Inflammatory macrophage treated with lipopolysaccharide for 1 hour (primary cell): ENCODE data around the gene SYP.
A peak's percentile ranks its signal among the peaks of the same experiment; 100 is the strongest.
"Not testable (repeated sequence)": the region's sequence is repeated elsewhere in the genome, so short reads cannot be mapped to it uniquely, and the experiment has no call there.

Source experiments
- DNase-seq, 2 donors: peaks; one replicate each; pipeline ENCODE4 v3.0.0-alpha.2; 2020 to 2022

SYP gene

DNA sequence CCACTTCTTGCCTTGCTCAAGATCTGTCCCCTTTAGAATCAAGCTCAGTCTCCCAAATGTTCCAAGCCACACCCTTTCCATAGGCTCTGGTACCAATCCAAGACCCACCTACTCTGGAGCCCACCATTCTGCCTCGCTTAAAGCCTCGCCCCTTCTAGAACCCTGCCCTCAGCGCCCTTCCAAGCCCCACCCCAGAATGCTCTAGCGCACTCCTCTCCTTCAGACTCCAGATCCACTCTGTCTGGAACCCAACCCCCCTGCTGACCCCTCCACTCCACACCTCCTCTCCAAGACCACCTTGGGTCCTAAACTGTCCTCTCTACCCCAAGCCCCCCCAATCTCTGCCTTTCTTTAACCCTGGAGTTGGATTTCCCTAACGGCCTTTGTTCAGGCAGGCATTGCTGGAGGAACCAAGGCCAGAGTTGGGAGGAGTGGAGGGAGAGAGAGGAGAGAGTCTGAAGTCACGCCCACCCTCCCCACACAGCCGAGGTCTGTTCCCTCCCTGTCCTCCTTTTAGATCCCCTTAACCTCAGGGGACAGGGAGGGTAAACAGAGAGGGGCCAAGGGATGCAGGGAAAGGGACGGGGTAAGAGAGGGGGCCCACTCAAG, 11.4 kb downstream of the SYP start:
- no peak for DNase-seq

DNA sequence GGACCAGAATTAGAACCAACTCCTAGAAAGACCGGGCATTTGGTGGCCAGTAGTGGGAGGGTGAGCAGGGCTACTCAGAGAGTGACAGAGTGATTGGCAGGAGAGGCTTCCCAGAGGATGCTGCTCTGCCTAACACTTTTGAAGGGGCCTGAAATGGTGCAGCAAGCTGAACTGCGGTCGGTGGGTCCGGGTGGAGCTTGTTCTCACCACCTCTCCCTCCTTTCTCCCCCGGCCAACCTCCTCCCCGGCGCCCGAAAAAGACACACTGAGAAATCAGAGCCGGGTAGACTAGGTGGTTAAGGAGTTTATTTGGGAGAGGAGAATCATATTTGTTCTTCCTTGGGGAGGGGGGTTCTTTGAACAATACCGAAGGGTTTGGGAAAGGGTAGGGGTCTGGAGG, 12.5 kb downstream of the SYP start:
- no peak for DNase-seq

DNA sequence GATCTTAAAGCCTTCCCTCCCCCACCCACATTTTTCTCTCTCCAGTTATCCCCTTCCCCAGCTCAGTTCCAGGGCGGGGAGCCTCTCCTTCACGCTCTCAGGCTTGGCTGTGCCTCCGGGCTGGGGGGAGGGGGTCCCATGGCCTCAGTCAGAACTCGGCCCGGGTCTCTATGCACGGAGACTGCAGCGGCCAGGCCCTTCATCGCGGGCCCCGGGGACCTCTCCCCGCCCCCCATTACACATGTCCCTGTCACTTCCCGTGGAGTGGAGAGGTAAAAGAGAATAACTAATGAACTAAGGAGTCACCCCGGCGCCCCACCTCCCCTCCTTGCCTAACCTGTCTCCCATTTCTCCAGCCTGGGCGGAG, 13.0 kb downstream of the SYP start:
- no peak for DNase-seq

DNA sequence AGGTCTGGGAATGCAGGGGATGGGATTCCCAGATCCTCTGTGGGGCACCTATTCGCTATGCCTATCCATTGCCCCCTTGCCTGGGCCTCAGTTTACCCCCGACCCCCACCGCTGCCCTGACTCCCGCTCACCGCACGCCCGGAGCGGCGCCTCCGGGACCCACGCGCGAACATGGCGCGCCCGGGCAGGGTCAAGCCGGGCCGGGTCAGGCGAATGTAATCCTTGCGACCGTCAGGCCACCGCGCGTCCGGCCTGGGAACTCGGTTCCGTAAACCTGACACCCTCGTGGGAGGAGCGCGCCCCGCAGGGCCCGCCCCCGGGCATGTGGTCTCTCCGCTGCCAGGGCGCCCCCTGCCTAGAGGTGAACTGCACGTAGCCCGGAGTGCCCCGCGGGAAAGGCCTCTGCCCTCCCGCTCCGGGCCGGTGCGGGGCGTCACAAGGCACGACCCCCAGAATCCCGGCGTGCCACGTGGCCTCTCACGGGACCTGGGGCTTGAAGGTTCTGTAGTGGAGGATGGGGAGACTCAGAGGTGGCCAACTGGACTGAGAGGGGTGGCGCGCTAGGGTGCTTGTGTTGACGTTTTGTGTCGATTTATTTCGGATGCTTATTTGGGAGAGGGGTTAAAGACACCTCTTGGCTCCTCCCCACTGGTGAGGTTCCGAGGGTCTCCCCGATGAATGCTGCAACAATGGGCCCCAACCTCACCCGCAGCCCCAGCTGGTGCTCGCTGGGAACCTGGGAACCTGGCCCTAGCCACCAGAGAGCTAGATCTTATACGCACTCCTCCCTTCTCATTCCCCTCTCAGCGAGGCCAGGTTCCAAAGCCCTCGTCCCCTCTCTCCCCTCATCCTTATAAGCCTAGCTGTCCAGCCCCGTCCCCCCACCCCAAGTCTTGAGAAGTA, 13.6 kb downstream of the SYP start, which contains the start of gene PRICKLE3:
PRICKLE3 (minus strand) TSS at position 249 of the 903 bp plus-strand sequence; CDS start at position 173, 76 bp downstream.
- DNase-seq = peak; percentile 46 to 51

DNA sequence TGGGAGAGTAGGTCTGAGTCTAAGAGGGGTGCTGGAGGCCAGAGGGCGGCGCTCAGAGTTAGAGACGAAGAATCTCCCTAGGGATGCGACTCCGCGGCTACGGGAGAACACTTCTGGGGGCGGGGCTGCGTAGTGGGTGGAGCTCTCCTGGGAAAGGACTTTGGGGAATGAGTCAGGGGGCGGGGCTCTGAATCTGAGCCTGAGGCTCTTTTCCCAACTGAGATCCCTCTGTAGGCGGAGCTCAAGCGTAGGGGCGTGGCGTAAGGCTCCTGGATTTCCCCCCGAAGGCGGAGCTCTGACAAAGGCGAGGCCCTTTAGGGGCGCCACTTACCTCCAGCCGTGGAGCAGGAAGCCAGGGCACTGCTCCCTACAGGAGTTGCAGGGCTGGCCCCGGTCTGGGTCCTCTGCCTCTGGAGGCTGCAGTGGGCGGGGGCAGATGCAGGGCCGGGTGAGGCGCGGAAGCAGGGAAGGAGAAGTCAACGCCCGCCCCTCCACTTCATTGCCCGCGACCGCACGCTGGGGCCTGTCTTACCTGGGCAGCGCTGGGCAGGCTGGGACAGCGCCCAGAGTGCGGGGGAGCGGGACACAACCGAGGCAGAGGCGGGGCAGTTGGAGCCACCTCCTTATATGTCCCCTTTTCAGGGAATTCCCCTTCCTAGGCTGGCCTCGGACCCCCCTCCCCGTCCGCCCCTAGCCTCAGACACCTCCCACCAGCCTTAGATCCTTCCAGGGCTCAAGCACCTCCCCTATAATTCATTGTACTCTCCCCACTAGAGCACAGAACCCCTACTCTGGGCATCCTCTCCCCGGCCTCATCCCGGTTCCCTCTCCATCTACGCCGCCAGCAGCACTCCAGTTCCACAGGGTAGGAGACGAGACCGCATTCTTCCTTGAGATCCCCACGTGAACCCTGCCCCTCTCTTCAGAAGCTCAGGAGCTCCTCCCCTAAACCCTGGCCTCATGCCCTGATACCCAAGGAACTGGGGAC, 15.4 kb downstream of the SYP start:
- DNase-seq = peak; percentile 73 to 80

DNA sequence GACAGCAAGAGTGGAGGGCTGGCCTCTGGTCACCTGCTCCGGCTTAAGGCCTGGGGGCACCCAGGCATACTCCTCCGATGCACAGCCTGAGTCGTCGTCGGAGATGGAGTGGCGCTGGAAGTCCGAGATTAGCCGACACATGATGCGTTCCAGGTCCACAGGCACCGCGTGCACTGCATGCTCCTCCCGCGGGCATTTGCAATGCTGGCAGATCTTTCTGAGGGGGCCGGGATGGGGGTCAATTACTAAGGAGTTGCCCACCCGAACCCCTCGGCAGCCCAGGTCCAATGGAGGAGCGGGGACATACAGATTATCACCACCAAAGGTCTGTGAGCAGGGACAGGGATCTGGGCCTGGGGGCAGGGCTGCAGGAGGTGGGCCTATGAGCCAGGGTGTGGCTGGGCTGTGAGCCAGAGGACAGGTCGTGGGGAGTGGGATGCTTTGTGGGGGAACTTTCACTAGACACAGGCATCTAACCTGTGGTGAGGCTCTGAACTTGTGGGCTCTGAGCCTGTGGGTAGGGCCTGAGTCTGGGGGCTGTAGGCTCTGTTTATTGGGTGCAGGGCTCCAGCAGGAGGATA, 16.2 kb downstream of the SYP start:
- no peak for DNase-seq

DNA sequence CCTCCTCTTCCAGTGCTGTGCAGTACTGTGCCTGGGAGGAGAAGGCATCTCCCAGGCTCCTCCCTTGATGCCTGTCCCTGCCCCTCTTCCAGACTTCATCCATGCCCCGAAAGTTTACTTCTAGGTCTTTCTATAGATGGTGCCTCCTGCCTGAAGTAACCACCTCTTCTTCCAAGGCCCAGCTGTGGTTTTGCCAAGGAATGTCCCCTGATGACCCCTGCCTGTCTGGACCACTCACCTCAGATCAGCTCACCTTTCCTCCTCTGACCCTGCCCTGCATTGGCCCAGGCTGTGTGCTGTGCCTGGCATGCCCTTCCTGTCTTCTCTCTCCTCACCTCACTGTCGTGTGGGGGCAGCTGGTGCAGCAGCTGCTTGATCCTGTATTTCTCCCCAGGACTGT, 20.6 kb downstream of the SYP start:
- no peak for DNase-seq

DNA sequence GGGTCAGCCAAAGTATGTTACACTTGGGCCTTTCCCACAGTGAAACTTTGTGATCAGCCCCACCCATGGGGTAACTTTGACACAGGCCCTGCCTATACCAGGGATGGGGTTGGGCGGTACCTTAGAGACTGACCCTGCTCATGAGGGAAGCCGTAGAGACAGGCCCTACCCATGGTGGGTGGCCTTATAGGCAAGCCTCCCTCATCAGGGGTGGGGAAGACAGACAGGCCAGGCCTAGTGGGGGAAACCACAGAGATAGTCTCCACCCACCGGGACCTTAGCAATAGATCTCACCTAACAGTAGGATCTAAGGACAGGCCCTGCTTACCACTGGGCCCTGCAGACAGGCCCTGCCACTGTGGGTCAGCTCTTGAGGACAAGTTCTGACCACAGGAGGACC, 21.5 kb downstream of the SYP start:
- no peak for DNase-seq

DNA sequence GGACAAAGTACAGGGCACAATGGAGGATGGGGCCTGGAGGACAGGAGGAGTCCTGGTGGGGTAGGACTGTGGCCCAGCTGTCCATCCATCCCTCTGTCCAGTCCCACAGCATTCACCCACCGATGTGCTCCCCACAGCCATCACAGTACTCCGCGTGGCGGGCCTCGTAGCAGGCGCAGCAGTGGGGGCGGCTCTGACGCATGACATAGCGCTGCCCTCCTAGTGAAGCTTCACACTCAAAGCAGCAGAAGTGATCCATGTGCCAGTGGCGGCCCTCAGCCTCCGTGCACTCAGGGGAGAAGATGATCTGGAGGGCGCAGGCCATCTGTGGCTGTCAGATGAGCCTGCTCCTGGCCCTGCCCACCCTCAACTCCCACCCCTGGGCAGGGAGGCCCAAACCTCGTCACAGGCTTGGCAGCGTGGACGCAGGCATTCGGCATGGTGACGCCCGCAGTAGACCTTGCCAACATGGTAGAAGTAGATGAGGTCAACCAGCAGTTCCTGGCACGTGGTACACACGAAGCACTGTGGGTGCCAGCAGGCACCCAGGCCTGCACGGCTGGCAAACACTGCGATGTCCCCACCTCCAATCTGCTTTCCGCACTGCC, 22.0 kb downstream of the SYP start:
- no peak for DNase-seq

DNA sequence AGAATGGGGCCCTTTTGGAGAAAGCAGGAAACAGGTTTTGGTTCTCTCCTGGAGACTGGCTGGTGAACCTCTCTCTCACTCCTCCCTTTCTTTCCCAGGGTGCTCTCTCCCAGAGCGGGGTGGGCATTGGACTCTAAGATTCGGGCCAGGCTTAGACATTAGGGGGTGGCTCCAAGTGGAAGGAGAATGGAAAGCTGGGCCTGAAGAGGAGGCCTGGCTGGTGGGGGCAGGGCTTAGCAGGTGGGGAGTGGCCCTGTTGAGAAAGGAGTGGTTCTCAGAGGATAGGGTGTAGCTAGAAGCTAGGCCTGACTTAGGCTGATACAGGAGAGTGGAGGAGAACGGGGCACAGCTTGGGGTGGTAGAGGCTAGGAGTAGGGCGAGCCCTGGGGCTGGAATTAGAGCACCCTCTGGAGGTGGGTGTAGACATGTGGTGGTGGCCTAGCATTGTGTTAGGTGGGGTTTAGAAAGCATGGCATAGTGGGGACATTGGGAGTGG, 22.6 kb downstream of the SYP start:
- DNase-seq = no peak

DNA sequence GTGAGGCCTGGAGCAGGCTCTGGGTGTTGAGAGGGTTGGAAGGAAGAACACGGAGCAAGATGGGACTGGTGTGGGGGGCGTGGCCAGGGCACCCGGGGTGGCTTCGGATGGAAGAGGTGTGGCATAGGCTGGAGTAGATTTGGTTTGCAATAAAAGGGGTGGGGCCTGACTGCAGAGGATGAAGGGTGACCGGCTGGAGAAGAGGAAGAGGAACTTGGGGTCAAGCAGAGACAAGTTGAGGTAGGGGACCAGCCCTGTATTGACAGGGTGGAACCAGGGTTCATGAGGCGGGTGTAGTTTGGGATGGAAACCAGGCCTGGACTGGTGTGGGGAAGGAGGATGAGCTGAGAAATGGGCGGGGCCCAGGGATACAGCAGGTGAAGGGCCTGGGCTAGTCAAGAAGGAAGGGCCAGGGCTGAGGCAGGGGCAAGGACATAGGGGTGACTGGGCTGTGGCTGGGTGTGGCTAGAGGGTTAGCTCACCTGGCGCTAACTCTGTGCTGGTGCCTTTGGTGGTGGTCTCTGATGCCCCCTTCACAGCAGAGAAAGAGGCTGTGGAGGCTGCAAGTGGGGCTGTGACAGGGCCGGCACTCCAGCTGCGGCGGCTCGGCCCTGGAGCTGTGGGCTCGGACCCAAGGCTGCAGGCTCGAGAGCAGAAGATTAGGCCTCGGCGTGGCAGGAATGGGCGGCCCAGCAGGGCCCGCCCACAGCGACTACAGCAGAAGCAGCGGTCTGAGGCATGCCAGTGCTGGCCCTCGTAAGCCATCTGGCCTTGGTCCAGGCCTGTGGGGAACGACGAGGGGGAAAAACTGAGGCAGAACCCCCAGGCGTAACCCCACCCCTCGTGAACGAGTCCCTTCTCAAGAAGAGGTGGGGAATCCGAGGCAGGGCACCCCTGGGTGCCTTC, 23.3 kb downstream of the SYP start:
- DNase-seq = peak; percentile 43 to 46

DNA sequence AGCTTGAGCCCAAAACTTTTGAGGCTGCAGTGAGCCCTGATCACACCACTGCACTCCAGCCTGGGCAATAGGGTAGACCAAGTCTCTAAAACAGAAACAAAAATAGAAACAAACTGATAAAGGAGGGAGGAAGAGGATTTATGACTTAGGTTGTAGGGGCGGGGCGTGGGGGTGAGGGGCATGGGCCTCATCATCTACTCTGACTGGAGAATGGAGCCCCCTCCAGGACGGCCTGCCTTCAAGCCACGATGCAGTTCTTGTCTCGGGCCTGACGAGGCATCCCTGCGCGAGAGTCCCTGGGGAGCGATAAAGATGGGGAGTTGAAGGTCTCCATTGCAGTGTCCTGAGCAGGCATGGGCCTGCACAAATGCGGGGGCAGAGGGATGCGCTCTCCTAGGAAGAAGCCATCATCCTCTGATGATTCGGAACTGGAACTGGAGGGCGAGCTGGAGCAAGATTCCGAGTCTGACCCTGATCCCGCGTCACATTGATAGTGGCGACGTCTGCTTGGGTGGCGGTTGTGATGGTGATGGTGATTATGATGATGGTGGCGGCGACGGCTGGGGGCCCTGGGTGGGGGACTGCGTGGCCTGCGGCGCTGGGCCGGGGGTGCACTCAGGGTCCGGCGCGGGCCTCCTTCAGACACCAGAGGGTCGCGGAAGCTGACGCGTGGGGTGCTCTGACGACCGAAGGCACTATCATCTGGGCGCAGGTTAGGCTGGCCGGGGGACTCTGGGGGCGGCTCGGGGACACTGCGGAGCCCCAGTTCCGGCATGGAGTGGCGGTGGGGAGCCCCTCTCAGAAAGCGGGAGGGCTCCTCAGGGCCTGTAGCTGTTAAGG, 24.3 kb downstream of the SYP start:
- no peak for DNase-seq

DNA sequence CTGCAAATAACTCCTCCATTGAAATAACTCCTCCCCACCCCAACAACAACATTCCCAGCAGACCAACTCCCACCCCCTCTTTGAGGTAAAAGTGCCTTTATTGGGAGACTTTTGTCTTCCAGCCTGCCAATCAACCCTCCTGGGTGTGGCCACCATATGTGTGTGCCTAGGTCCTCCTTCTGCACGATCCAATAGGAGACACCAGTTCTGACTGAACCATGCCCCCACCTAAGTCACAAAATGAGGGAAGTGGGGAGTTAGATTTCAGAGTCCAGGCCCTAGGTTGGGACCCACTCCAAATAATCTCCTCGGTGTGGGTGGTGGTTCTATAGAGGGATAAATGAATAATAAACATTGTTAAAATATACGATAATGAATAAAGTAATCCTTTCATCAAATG, 25.3 kb downstream of the SYP start:
- no peak for DNase-seq

DNA sequence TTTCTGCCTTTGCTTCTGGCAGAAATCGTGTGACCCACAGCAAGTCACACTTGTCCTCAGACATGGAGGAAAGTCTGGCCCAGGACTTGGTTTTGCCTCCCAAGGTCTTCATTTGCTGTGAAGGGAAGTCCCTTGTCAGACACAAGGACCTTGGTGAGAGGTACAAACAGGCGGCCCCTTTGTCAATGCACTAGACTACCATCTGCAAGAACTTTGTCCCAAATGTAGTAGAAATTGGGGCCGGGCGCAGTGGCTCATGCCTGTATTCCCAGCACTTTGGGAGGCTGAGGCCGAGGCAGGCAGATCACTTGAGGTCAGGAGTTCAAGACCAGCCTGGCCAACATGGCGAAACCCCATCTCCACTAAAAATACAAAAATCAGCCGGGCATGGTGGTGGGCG, 26.4 kb downstream of the SYP start:
- not testable (repeated sequence) for DNase-seq

DNA sequence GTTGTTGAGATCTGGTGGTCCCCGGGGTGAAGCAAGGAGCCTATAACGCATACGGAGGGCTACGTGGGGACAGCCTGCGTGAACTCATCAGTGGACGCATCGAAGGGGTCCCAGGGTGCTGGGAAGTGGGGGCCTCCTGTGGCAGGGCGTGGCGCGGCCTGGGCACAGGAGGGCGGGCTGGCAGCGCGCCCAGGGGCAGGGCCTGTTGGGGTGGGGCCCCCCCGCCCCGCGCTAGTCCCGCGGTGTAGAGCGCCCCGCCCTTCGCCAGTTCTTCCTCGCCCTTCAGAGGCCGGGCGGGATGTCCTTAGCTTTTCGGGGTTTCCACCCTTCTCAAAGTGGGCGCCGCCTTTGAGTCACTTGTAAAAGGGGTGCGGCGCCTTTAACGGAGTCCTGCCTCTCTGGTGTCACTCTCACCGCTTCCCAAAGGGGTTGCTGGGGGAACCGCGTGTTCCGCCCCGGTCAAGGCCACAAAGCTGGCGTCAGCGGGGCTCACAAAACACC, 27.7 kb downstream of the SYP start:
- peak; percentile 81 to 88 for DNase-seq

DNA sequence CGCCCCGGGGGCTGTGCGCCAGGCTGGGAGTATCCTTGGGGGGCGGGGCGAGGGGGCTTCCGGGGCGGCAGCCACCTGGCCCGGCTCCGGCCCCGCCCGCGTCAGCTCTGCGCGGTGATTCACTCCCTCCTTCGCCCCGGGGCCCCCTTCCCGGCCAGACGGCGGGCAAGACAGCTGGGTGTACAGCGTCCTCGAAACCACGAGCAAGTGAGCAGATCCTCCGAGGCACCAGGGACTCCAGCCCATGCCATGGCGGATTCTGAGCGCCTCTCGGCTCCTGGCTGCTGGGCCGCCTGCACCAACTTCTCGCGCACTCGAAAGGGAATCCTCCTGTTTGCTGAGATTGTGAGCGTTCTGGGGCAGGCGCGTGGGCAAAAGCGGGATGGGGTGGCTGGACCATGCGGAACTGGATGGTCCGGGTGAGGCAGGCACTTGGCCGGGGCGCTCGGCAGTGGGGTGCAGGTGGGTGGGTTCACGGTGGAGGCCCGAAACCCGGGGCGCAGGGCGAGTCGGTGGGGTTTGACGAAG, 28.2 kb downstream of the SYP start, which contains the start of gene PLP2:
PLP2 (plus strand) TSS at position 147 of the 528 bp plus-strand sequence; CDS start at position 250, 103 bp downstream.
- no peak for DNase-seq

DNA sequence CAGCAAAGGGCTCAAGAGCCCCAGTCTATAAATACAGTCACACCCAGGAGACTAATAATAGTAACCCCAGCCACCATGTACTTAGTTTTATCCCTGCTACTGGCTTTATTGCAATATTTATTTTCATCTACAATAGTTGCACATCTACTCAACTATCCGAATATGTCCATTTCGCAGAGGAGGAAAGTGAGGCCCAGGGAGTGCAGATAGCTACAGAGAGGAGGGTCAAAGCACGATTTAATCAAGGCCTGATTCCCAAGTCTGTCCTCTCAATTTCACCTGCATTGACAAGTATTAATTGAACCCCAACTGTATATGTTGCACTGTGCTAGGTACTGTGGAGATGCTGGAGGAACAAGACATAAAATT, 32.3 kb downstream of the SYP start:
- no peak for DNase-seq

DNA sequence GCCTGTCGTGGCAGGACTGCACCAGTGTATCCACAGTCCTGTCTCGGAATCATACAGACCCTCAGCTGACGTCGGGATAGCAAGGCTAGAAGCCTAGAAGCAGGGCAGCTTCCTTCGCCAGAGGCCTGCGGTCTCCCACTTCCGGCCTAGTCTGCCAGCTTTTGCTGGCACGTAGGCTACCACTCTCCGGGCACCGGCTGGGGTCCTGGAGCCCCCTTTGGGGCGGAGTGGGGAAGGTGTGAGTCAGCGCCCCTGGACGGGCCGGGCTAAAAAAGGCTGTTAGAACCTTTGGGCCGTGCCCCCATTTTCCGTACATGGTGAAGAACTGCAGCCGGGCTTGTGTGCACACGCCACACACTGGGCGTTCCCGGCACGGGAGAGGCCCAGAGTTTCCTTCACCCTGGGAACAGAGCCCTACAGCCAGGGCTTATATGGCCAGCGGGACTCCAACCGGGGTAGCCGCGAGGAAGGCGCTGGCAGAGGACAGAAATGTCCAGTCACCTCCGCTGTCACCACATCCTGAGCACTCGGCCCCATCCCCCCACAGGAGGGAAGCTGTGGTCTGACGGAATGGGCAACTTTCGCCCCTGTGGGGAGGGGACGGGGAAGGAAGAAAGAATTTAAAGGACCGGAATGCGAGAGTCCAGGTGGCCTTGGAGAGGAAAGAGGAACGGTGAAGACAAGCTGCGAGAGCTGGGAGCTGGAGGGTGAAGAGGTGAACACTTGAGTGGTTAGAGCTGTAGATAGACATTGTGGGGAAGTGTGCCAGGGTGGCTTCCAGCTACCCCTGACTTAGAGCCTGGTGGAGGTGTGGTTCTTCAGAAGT, 32.9 kb downstream of the SYP start:
- DNase-seq = peak; percentile 25 to 30
